Activated T-helper 2 cell treated with anti-CD3 and anti-CD28 coated beads, Interferon-gamma antibody, Interleukin-2, Interleukin-4, amounts not matched to agents 10 μg/mL and 5 μg/mL and 100 μg/mL, durations not matched to agents 14 hours and 24 hours and 36 hours (primary cell): Measurements from ENCODE around the gene ERC2. TPM values are rescaled to one million over a fixed set of nuclear protein-coding genes. Genes with fewer than 3 reads are reported as not detected.
"Not testable (repeated sequence)": the region's sequence is repeated elsewhere in the genome, so short reads cannot be mapped to it uniquely, and the experiment has no call there.

Source experiments
- DNase-seq: peaks from one replicate; pipeline ENCODE4 v3.0.0; 2021; ENCODE audit warnings: low spot score
- H3K27ac Mint-ChIP-seq: one replicate; pipeline ENCODE4 v1.8.0; 2021; ENCODE audit warnings: mixed read lengths
- H3K27me3 Mint-ChIP-seq: one replicate; pipeline ENCODE4 v1.8.0; 2021; ENCODE audit warnings: low read depth, mixed read lengths
- H3K36me3 Mint-ChIP-seq: one replicate; pipeline ENCODE4 v1.8.0; 2021; ENCODE audit warnings: low read depth, mixed read lengths
- H3K4me1 Mint-ChIP-seq: one replicate; pipeline ENCODE4 v1.8.0; 2021; ENCODE audit warnings: low read depth, mixed read lengths
- H3K4me3 Mint-ChIP-seq: one replicate; pipeline ENCODE4 v1.8.0; 2021; ENCODE audit warnings: low read depth, mild to moderate bottlenecking, moderate library complexity, mixed read lengths
- H3K9me3 Mint-ChIP-seq: one replicate; pipeline ENCODE4 v1.8.0; 2021; ENCODE audit warnings: mixed read lengths
- intact Hi-C: fragments of 100-400 bp; cut with micrococcal nuclease; formaldehyde crosslinking; loops from one replicate; pipeline ENCODE4 v1.15.1; 2023
- total RNA-seq: library from RNA; stranded (reverse); gene quantifications from 2 replicates; pipeline ENCODE4 v1.2.3, GENCODE V29; 2022

The ERC2 gene
- total RNA-seq, 1 donor from 2014 or later, result 0.09 TPM

DNA sequence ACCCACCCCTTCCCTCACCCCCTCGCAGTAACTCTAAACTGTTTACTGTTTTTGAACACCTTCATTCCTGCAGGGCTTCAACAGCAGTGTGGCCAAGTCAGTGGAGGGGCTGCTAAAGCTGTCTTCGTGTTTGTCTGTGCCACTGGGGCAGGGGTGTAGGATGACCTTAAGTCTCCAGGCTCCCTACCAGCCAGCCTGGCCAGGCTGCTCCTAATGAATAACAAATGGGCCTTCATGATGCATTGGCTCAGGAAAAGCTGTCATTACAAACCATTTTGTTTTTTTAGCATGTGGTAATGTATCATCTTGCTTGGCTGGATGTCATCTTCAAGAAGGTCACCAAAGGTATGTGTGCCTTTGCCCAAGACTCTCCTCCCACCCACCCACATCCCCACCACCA is 609.0 kb downstream of the ERC2 start:
- Mint-ChIP-seq H3K27me3 (no peaks in the 10 kb centered on the region), H3K27ac (no peak overlapping the region), H3K4me3 (no peak overlapping the region), H3K4me1 (no peaks in the 10 kb centered on the region), H3K9me3 (no peaks in the 10 kb centered on the region), H3K36me3 (no peaks in the 10 kb centered on the region)
- DNase-seq, result no peak
- intact Hi-C loops, result no loop called here

DNA sequence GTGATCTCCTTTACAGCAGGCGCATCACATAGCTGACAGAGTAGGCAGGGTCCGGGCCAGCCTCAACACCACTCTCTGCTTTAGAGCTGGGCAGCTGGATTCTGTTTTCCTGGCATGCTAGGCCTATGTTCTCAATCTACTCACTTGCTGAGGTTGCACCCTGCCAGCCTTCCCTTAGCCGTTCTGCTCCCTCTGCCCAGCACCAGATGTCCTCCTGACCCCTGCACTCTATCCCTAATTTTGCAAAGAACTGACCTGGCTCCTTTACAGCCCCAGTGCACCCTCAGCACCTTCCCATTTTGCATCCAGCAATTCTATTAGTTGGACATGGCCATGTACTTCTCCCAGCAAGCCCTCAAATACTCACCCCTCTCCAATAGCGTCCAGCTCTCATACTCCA is 609.5 kb downstream of the ERC2 start:
- no peaks in the 10 kb centered on the region for H3K9me3 Mint-ChIP-seq

DNA sequence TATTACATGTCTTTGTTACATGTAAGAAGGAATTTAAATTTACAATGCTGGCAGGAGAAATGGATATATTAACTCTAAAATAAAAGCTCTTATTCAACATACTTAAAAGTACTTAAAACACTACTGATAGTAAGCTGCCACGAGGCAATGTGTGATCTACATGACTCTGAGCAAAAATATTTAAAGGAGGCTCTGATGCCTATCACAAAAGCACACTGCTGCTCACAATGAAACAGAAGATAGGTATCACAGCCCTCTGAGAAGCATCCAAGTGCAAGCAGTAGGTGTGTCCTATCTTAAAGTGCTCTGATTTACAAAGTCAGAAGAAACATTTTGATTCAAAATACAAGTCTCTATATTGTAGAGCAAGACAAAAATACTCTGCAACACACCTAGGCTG is 610.0 kb downstream of the ERC2 start:
- Mint-ChIP-seq H3K9me3 (no peaks in the 10 kb centered on the region), H3K27me3 (no peaks in the 10 kb centered on the region), H3K27ac (no peak overlapping the region), H3K4me3 (no peak overlapping the region), H3K36me3 (no peaks in the 10 kb centered on the region), H3K4me1 (no peaks in the 10 kb centered on the region)
- intact Hi-C loops, result no loop called here
- no peak for DNase-seq

More for the DNA sequence above, 609.5 kb downstream of the ERC2 start:
- H3K4me3 Mint-ChIP-seq, result no peak overlapping the region
- H3K27ac Mint-ChIP-seq, result no peak overlapping the region
- intact Hi-C loops, result no loop called here
- no peaks in the 10 kb centered on the region for H3K36me3 Mint-ChIP-seq
- H3K27me3 Mint-ChIP-seq, result no peaks in the 10 kb centered on the region
- DNase-seq, result no peak
- no peaks in the 10 kb centered on the region for H3K4me1 Mint-ChIP-seq

DNA sequence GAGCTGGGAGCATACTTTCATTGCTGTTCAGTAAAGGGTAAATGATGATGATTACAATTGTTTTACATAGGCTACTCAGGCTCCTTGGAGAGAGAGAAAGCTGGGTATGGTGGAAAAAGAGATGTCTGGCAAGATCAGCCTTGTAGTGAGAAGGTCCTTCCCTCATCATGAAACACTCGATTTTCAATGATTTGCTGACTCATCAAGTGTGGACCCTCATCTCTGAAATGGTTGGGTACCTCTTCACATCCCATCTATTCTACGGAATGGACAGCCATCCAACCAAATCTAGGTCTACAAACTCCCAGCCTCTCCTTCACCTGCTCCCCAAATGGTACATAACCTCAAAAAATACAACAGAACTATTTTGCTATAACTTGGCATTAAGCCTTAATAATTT is 610.6 kb downstream of the ERC2 start:
- Mint-ChIP-seq H3K4me3 (no peak overlapping the region), H3K36me3 (no peaks in the 10 kb centered on the region), H3K4me1 (no peaks in the 10 kb centered on the region), H3K27ac (no peak overlapping the region), H3K9me3 (no peaks in the 10 kb centered on the region), H3K27me3 (no peaks in the 10 kb centered on the region)
- no peak for DNase-seq
- intact Hi-C loops, result no loop called here

DNA sequence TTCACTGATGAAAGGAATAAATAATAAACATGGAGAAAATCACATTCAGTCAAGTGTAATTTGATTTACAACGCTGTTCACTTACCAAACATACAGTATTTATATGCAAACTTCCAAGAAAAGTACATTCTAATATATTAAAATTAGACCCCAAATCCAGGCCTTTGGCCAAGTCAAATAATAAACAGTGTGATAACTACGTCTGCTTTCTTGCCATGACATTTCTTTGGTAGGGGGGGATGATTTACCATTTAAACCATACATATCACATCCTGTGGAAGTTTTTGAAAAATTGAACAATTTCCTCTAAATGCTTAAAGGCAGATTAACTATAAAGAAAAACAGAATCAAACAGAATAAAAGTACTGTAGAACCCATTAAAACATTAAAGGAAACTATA is 613.0 kb downstream of the ERC2 start:
- no peak for DNase-seq
- Mint-ChIP-seq H3K9me3 (no peaks in the 10 kb centered on the region), H3K27ac (no peak overlapping the region), H3K4me3 (no peak overlapping the region), H3K27me3 (no peaks in the 10 kb centered on the region), H3K36me3 (no peaks in the 10 kb centered on the region), H3K4me1 (no peaks in the 10 kb centered on the region)
- intact Hi-C loops, result no loop called here

DNA sequence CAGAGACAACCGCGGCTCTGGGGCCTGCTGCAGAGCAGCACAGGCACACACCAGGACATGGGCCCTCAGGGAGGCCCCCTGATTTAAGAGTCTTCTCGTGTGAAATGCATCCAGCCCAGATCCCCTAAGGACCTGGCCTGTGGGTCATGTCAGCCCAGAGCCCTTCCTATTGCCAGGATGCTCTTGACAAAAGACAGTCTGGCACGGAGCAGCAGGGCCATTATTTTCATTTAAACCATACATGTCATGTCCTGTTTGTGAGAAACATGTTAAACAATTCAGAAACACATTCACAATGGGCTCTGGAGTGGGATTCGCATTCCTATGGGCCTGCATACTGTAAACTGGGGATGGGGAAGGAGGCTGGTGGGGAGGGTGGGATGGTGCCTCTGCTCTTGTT is 613.8 kb downstream of the ERC2 start:
- DNase-seq, result no peak
- Mint-ChIP-seq H3K27ac (no peak overlapping the region), H3K36me3 (no peaks in the 10 kb centered on the region), H3K4me3 (no peak overlapping the region), H3K9me3 (no peaks in the 10 kb centered on the region), H3K4me1 (no peaks in the 10 kb centered on the region), H3K27me3 (no peaks in the 10 kb centered on the region)
- intact Hi-C loops, result no loop called here

- H3K4me3 Mint-ChIP-seq, result no peak overlapping the region
- H3K4me1 Mint-ChIP-seq, result no peaks in the 10 kb centered on the region
- H3K27ac Mint-ChIP-seq, result no peak overlapping the region
- H3K9me3 Mint-ChIP-seq, result peaks cover 6% of the 10 kb centered on the region
- no peaks in the 10 kb centered on the region for H3K36me3 Mint-ChIP-seq
- intact Hi-C loops, result no loop called here
- no peak for DNase-seq
- no peaks in the 10 kb centered on the region for H3K27me3 Mint-ChIP-seq
Measured at GRCh38 chr3:55852326-55852725, 615.9 kb downstream of the ERC2 start.

DNA sequence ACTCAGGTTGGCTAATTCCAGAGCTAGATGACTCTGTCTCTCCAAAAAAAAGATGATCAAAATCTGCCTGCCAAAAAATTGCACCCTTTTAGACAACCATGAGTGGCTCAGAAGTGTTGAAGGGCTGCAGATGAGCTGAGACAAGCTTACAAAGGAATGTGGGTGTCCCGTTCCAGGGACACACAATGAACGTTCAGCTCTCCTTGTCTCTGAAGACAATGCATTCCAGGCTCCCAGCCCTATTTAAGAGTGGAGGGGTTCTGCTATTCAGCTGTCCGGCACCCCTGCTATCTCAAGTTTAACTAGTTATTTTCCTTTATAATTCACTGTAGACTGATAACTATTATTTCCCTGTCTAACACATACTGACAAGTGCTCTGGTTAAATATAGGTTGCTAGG is 626.1 kb downstream of the ERC2 start:
- Mint-ChIP-seq H3K9me3 (no peaks in the 10 kb centered on the region), H3K36me3 (no peaks in the 10 kb centered on the region)
- intact Hi-C loops, result no loop called here

GRCh38 chr3:55831876-55832275 is 636.4 kb downstream of the ERC2 start:
- H3K27me3 Mint-ChIP-seq, H3K27ac Mint-ChIP-seq, DNase-seq, H3K4me3 Mint-ChIP-seq, H3K4me1 Mint-ChIP-seq, H3K36me3 Mint-ChIP-seq, H3K9me3 Mint-ChIP-seq, intact Hi-C loops: not testable (repeated sequence)

More for the DNA sequence above, 626.1 kb downstream of the ERC2 start:
- no peaks in the 10 kb centered on the region for H3K4me1 Mint-ChIP-seq
- no peaks in the 10 kb centered on the region for H3K27me3 Mint-ChIP-seq
- no peak overlapping the region for H3K27ac Mint-ChIP-seq
- DNase-seq, result no peak
- no peak overlapping the region for H3K4me3 Mint-ChIP-seq

DNA sequence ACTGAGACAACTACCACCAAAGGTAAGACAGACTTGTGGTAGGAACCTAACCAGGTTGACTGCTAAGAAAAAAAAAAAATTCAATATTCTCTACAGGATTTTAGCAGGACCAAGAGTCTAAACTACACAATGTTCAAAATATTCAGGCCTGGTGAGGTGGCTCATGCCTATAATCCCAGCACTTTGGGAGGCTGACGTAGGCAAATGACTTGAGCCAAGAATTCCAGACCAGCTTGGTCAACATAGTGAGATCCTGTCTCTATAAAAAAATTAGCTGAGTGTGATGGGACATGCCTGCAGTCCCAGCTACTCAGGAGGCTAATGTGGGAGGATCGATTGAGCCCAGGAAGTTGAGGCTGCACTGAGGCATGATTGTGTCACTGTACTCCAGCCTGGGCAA is 639.6 kb downstream of the ERC2 start:
- no peak for DNase-seq
- no peaks in the 10 kb centered on the region for H3K36me3 Mint-ChIP-seq
- no peaks in the 10 kb centered on the region for H3K27me3 Mint-ChIP-seq
- H3K4me1 Mint-ChIP-seq, result no peaks in the 10 kb centered on the region
- H3K9me3 Mint-ChIP-seq, result no peaks in the 10 kb centered on the region
- H3K4me3 Mint-ChIP-seq, result no peak overlapping the region
- intact Hi-C loops, result no loop called here
- H3K27ac Mint-ChIP-seq, result no peak overlapping the region

- DNase-seq, result no peak
- intact Hi-C loops, result no loop called here
- Mint-ChIP-seq H3K27me3 (no peaks in the 10 kb centered on the region), H3K4me3 (no peak overlapping the region), H3K4me1 (no peaks in the 10 kb centered on the region), H3K27ac (no peak overlapping the region), H3K9me3 (no peaks in the 10 kb centered on the region), H3K36me3 (no peaks in the 10 kb centered on the region)
Measured at GRCh38 chr3:55827786-55828185, 640.5 kb downstream of the ERC2 start.

GRCh38 chr3:55826731-55827496 is 641.4 kb downstream of the ERC2 start:
- H3K9me3 Mint-ChIP-seq, result no peaks in the 10 kb centered on the region
- H3K4me3 Mint-ChIP-seq, result no peak overlapping the region
- no peaks in the 10 kb centered on the region for H3K4me1 Mint-ChIP-seq
- no peaks in the 10 kb centered on the region for H3K27me3 Mint-ChIP-seq
- H3K36me3 Mint-ChIP-seq, result no peaks in the 10 kb centered on the region
- DNase-seq, result no peak
- intact Hi-C loops, result no loop called here
- no peak overlapping the region for H3K27ac Mint-ChIP-seq

GRCh38 chr3:55826097-55826496 is 642.2 kb downstream of the ERC2 start:
- intact Hi-C loops, result no loop called here
- Mint-ChIP-seq H3K27me3 (no peaks in the 10 kb centered on the region), H3K36me3 (no peaks in the 10 kb centered on the region), H3K4me3 (no peak overlapping the region), H3K9me3 (no peaks in the 10 kb centered on the region), H3K27ac (no peak overlapping the region), H3K4me1 (no peaks in the 10 kb centered on the region)
- DNase-seq, result no peak

DNA sequence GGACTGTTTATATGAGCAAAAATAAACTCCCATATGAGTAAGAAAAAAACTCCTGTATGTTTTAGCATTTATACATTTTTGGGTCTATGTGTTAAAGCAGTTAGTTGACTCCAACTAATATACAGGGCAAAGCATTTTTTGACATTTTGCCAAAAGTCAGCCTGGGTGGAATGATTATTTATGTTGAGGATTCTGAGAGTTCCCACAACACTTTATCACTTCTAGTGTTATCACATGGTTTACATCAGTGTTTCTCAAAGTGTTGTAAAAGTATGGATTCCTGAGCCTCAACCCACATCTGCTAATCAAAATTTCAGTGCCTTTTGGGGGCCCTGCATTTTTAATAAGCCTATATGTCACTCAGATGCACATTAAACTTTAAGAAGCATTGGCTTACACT is 643.9 kb downstream of the ERC2 start:
- no peaks in the 10 kb centered on the region for H3K9me3 Mint-ChIP-seq
- no peak overlapping the region for H3K4me3 Mint-ChIP-seq

More for the DNA sequence above, 643.9 kb downstream of the ERC2 start:
- DNase-seq, result no peak
- Mint-ChIP-seq H3K4me1 (no peaks in the 10 kb centered on the region), H3K27ac (no peak overlapping the region), H3K36me3 (no peaks in the 10 kb centered on the region), H3K27me3 (no peaks in the 10 kb centered on the region)
- intact Hi-C loops, result no loop called here
